HG03175 (cell line): Measurements from ENCODE around the gene BPIFA1.

ENCODE experiments used
- ATAC-seq: cut with Tn5 transposase; IDR thresholded peaks from one replicate; pipeline ENCODE4 v1.9.1; 2021; ENCODE audit warnings: mild to moderate bottlenecking, moderate library complexity; ENCODE audit not compliant: unreplicated experiment

The BPIFA1 gene

GRCh38 chr20:33277471-33278441, 42.0 kb downstream of the BPIFA1 start:
- no peak for ATAC-seq

- ATAC-seq: no peak
These were observed 42.9 kb downstream of the BPIFA1 start for GRCh38 chr20:33278700-33279099.

GRCh38 chr20:33279261-33279910, 43.6 kb downstream of the BPIFA1 start:
- ATAC-seq: no peak

- no peak for ATAC-seq
These were observed 44.3 kb downstream of the BPIFA1 start for GRCh38 chr20:33280000-33280680.

- no peak for ATAC-seq
These were observed 45.0 kb downstream of the BPIFA1 start for GRCh38 chr20:33280775-33281174.

GRCh38 chr20:33281550-33282146, 45.9 kb downstream of the BPIFA1 start:
- ATAC-seq: no peak

- no peak for ATAC-seq
These were observed 46.6 kb downstream of the BPIFA1 start for GRCh38 chr20:33282196-33282934.

- ATAC-seq: no peak
These were observed 47.3 kb downstream of the BPIFA1 start, which contains the start of gene BPIFB1 for GRCh38 chr20:33282991-33283555. TSS of gene BPIFB1 (plus strand) at chr20:33283214. CDS start at chr20:33286074, 2,860 bp downstream.

- ATAC-seq: no peak
These were observed 48.5 kb downstream of the BPIFA1 start for GRCh38 chr20:33284284-33284683.

- ATAC-seq: no peak
These were observed 49.1 kb downstream of the BPIFA1 start for GRCh38 chr20:33284937-33285336.

- no peak for ATAC-seq
These were observed 50.2 kb downstream of the BPIFA1 start for GRCh38 chr20:33285861-33286495.

GRCh38 chr20:33287884-33288283, 52.1 kb downstream of the BPIFA1 start:
- ATAC-seq: no peak

- ATAC-seq: no peak
These were observed 55.1 kb downstream of the BPIFA1 start for GRCh38 chr20:33290852-33291251.

GRCh38 chr20:33291416-33291815, 55.6 kb downstream of the BPIFA1 start:
- no peak for ATAC-seq

- no peak for ATAC-seq
These were observed 56.1 kb downstream of the BPIFA1 start for GRCh38 chr20:33291830-33292355.
